PFSK-1 (cell line): ENCODE results near the gene UNC45A.

Experiments
- FOXP2 ChIP-seq: optimal IDR thresholded peaks from 2 replicates; pipeline ENCODE3; 2011; ENCODE audit warnings: borderline replicate concordance, control low read depth, inconsistent platforms; ENCODE audit not compliant: insufficient read depth; ENCODE audit errors: extremely low read length, extremely low read depth
- POLR2AphosphoS5 ChIP-seq: IDR thresholded peaks from 2 replicates; pipeline ENCODE4 v1.6.1; 2012; ENCODE audit warnings: low read depth, mild to moderate bottlenecking, control low read depth, low read length, moderate library complexity
- REST ChIP-seq, 2 experiments: IDR thresholded peaks; 2 replicates each; pipeline versions ENCODE4 v1.6.1 to v1.8.0; 2011 to 2012; ENCODE audit warnings: low read depth in 2 of 2, low read length in 2 of 2, control low read depth in 1 of 2, inconsistent platforms in 1 of 2, mild to moderate bottlenecking in 1 of 2, moderate library complexity in 1 of 2; ENCODE audit not compliant: insufficient read depth in 1 of 2
- SIN3A ChIP-seq: IDR thresholded peaks from 2 replicates; pipeline ENCODE4 v1.6.1; 2012; ENCODE audit warnings: mild to moderate bottlenecking, low read length, moderate library complexity, borderline replicate concordance; ENCODE audit not compliant: insufficient read depth
- TAF1 ChIP-seq: IDR thresholded peaks from 2 replicates; pipeline ENCODE4 v1.6.1; 2012; ENCODE audit warnings: low read length, control low read depth, borderline replicate concordance; ENCODE audit not compliant: insufficient read depth

GRCh38 chr15:90982135-90982534 is 47.0 kb downstream of the UNC45A start:
- TF ChIP-seq TAF1 = no peak
- TF ChIP-seq REST (IDR thresholded peaks at IDR 0.05; ENCODE audit: insufficient read depth in 1 of 2, low read depth in 2 of 2, low read length in 2 of 2) = no peak
- no peak for TF ChIP-seq FOXP2
- no peak for TF ChIP-seq POLR2AphosphoS5
- TF ChIP-seq SIN3A = no peak
